Heart right ventricle (tissue), 16 donors: ENCODE results near the gene WASF2. TPM values are rescaled to one million over a fixed set of nuclear protein-coding genes. Genes with fewer than 3 reads are reported as not detected.

ENCODE experiments used
- ATAC-seq, 8 donors: fragments of 200-7000 bp; cut with Tn5 transposase; one replicate each; pipeline ENCODE4 v1.9.1; 2020; ENCODE audit warnings: mild to moderate bottlenecking in 8 of 8, moderate library complexity in 8 of 8, moderate number of reproducible peaks in 1 of 8
- DNase-seq, 2 donors: peaks; one replicate each; pipeline ENCODE4 v3.0.0-alpha.2; 2020
- H3K27ac ChIP-seq, 10 donors: fragments of 200-600 bp; sonication (generic) in 2 of 10; one replicate each; pipeline versions ENCODE4 v1.5.0 to v1.8.0; 2020 to 2022; ENCODE audit warnings: mild to moderate bottlenecking in 3 of 10
- H3K27me3 ChIP-seq, 7 donors: fragments of 200-600 bp; one replicate each; pipeline ENCODE4 v1.8.0; 2021 to 2022; ENCODE audit warnings: mild to moderate bottlenecking in 2 of 7
- H3K36me3 ChIP-seq, 9 donors: fragments of 200-600 bp; sonication (generic) in 1 of 9; one replicate each; pipeline versions ENCODE4 v1.5.0 to v1.8.0; 2020 to 2022; ENCODE audit warnings: mild to moderate bottlenecking in 2 of 9
- H3K4me1 ChIP-seq, 9 donors: fragments of 200-600 bp; sonication (generic) in 1 of 9; one replicate each; pipeline versions ENCODE4 v1.5.0 to v1.8.0; 2020 to 2022; ENCODE audit warnings: mild to moderate bottlenecking in 4 of 9
- H3K4me3 ChIP-seq, 10 donors: fragments of 200-600 bp; sonication (generic) in 2 of 10; one replicate each; pipeline versions ENCODE4 v1.5.0 to v1.8.0; 2020 to 2022; ENCODE audit warnings: mild to moderate bottlenecking in 7 of 10, moderate library complexity in 2 of 10
- H3K9me3 ChIP-seq, 11 donors: fragments of 200-600 bp in 10 of 11; sonication (generic) in 2 of 11; one replicate each; pipeline versions ENCODE4 v1.5.0 to v1.8.0; 2013 to 2022; ENCODE audit warnings: mild to moderate bottlenecking in 2 of 11, control low read depth in 1 of 11, moderate library complexity in 1 of 11
- WGBS, 2 donors: extraction: QIAGEN DNeasy Blood & Tissue Kit; methylation state at CpG; one replicate each; pipeline ENCODE4 v1.1.7; 2013; ENCODE audit warnings: inconsistent platforms in 1 of 2; 5-methylcytosine and 5-hydroxymethylcytosine counted together
- intact Hi-C, 10 donors: fragments of 100-400 bp; cut with DNase I; formaldehyde crosslinking; loops; one replicate each; pipeline versions ENCODE4 v1.11.1 to v1.14.2; 2022
- polyA plus RNA-seq, 2 donors: library from polyadenylated mRNA; stranded (reverse); fragments of 200-250 nt; gene quantifications; one replicate each; pipeline ENCODE4 v1.2.3, GENCODE V29; 2013
- total RNA-seq, 10 donors: library from RNA; stranded (reverse); fragmentation: NEBNext Ultra II Directional in 3 of 10; extraction: Animal tissue kit (Norgen Biotek cat#: 25700) in 3 of 10; gene quantifications; one replicate each; pipeline versions ENCODE4 v1.2.1 to v1.2.4, GENCODE V29; 2021 to 2023
- TF ChIP-seq, protein P1 (sequence below), 9 donors: fragments of 200-600 bp; sonication (generic) in 2 of 9; IDR thresholded peaks; one replicate each; pipeline versions ENCODE4 v1.5.0 to v1.8.0; 2021 to 2022; ENCODE audit warnings: antibody characterized with exemption in 9 of 9, mild to moderate bottlenecking in 5 of 9, moderate library complexity in 1 of 9
- donor health status: Arrhythmogenic right ventricular cardiomyopathy.
- donor health status: ischemic (EF 13 %, LVEDD 7.1; RV severe dilation, severe dysfunction).
- donor health status: healthy with polysubstance abuse.
- donor health status: DM: no; HTN: yes; CAD: no.
- donor health status: DM: no; HTN: no; CAD: no.
- donor health status: ischemic (EF 25% LVEDD 6.9; RV normal size, moderate dysfunction).
- donor health status: ischemic (EF 25% LVEDD 5.7; RV mildly dilated, moderate dysfunction).
- donor health status: healthy.
- donor health status: DM: yes; HTN: yes; CAD: no.
- donor health status: Ischemic cardiomyopathy.
- donor health status: ischemic (EF 35%, LVEDD 5.7; RV mildly dilated, moderate dysfunction).
- donor health status: nonischemic (EF 11% LVEDD 7.7; RV severe dilation, severe dysfunction).
- donor health status: DM: yes; HTN: yes; CAD: no.
- donor health status: PGD.
- donor health status: ischemic (EF 29% LVEDD 5.4; RV normal size, mild dysfunction).
- donor health status: nonischemic (EF 23%, LVEDD 6.1; RV moderate dilation, normal function).

Gene WASF2
- total and polyA plus RNA-seq, 12 donors = 19.6 to 75.4 (median 50.5) TPM

DNA sequence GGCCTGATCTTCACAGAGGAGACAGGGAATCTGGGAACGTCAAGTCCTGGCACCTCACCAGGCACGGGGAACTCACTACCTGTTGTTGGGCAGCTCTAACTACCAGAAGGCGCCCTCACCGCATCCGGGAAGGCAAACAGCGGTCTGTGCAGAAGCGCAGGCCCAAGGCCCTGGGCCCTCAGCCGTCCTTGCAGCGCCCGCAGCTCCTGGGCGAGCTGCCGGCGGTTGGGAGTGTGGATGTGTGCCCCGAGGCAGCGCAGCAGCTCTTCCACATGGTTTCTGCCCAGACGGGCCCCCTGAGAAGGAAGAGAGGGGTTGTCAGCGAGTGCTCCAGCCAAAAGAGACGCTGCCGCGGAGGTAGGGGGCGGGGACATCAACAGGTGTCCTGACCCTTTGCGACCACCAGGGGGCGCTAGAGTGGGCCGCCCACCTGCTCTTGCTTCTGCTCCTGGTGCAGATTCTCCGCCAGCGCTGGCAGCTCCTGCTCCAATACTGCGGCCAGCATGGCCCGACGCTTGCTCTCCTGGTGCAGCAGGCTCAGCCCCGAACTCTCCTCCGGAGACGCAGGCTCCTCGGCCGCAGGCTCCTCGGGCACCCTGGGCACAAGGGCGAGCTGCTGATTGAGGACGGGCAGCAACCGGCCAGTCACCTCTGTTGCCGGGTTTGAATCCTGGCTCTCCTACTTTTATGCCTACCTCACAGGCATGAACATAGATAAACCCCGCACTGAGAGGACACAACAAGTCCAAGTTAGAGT, 132.5 kb downstream of the WASF2 start:
- intact Hi-C loops = loop anchor here in 8 of 10 donors (5.0 to 10.0 kb wide), 2 partner anchors 35 to 53 kb away; partner anchors contain the start of gene GPR3 (in 8 of the 8)
- peak; percentile 69 to 76 for DNase-seq
- no peaks in the 10 kb centered on the region for H3K9me3 ChIP-seq
- H3K27me3 ChIP-seq = no peaks in the 10 kb centered on the region
- TF ChIP-seq, protein P1, sequence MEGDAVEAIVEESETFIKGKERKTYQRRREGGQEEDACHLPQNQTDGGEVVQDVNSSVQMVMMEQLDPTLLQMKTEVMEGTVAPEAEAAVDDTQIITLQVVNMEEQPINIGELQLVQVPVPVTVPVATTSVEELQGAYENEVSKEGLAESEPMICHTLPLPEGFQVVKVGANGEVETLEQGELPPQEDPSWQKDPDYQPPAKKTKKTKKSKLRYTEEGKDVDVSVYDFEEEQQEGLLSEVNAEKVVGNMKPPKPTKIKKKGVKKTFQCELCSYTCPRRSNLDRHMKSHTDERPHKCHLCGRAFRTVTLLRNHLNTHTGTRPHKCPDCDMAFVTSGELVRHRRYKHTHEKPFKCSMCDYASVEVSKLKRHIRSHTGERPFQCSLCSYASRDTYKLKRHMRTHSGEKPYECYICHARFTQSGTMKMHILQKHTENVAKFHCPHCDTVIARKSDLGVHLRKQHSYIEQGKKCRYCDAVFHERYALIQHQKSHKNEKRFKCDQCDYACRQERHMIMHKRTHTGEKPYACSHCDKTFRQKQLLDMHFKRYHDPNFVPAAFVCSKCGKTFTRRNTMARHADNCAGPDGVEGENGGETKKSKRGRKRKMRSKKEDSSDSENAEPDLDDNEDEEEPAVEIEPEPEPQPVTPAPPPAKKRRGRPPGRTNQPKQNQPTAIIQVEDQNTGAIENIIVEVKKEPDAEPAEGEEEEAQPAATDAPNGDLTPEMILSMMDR (IDR thresholded peaks at IDR 0.05) = peak; percentile 94 to 100 (median 98)
- peak overlapping the region in 2 of 10 donors; percentile 21 to 36 for H3K27ac ChIP-seq
- WGBS, 2 donors = 41 to 49% methylated on average over 40 of the region's 40 CpGs
- ATAC-seq = peak; percentile 33 to 87 (median 69)
- peaks cover 0 to 29% (median 10%) of the 10 kb centered on the region in 9 donors for H3K4me1 ChIP-seq
- H3K36me3 ChIP-seq = peaks cover 10 to 100% (median 56%) of the 10 kb centered on the region in 9 donors
- peak overlapping the region in 2 of 10 donors; percentile 15 to 41 for H3K4me3 ChIP-seq

GRCh38 chr1:27356619-27357280, 133.2 kb downstream of the WASF2 start:
- Histone ChIP-seq H3K4me3 (peak overlapping the region in 2 of 10 donors; percentile 15 to 41), H3K36me3 (peaks cover 8 to 93% (median 50%) of the 10 kb centered on the region in 9 donors), H3K4me1 (peaks cover 0 to 29% (median 10%) of the 10 kb centered on the region in 9 donors), H3K9me3 (no peaks in the 10 kb centered on the region), H3K27ac (peak overlapping the region in 2 of 10 donors; percentile 21 to 36), H3K27me3 (no peaks in the 10 kb centered on the region)
- TF ChIP-seq, protein P1 (IDR thresholded peaks at IDR 0.05) = no peak
- ATAC-seq = peak in 1 of 8 donors; percentile 7
- 88 to 91% methylated on average over 37 of the region's 37 CpGs for WGBS, 2 donors
- intact Hi-C loops = loop anchor here in 8 of 10 donors (5.0 to 10.0 kb wide), 2 partner anchors 36 to 52 kb away; partner anchors contain the start of gene GPR3 (in 8 of the 8)
- no peak for DNase-seq

DNA sequence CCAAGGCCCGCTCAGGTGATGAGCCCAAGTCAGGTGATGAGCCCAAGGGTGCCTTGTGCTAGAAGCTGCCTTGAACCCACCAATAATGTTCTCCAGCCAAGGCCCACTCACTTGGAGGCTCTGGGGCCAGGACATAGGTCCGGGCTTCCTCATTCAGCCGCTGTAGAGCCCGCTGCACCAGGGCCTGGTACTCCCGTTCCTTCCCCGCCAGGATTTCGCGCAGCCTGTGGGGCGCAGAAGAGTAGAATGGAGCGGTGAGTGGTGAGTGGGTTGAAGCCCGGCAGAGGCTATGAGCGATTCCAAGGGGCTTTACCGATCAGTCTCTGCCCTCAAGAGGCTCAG, 133.7 kb downstream of the WASF2 start:
- ATAC-seq (no peak), DNase-seq (no peak)
- Histone ChIP-seq H3K4me1 (peaks cover under 1 to 32% (median 10%) of the 10 kb centered on the region in 9 donors), H3K9me3 (no peaks in the 10 kb centered on the region), H3K36me3 (peaks cover 6 to 88% (median 45%) of the 10 kb centered on the region in 9 donors), H3K27me3 (no peaks in the 10 kb centered on the region), H3K27ac (peak overlapping the region in 1 of 10 donors; percentile 36), H3K4me3 (no peak overlapping the region)
- WGBS, 2 donors = 95 to 96% methylated on average over 13 of the region's 13 CpGs
- TF ChIP-seq, protein P1 (IDR thresholded peaks at IDR 0.05) = no peak
- intact Hi-C loops = loop anchor here in 8 of 10 donors (5.0 to 10.0 kb wide), 2 partner anchors 36 to 51 kb away; partner anchors contain the start of gene GPR3 (in 8 of the 8)

DNA sequence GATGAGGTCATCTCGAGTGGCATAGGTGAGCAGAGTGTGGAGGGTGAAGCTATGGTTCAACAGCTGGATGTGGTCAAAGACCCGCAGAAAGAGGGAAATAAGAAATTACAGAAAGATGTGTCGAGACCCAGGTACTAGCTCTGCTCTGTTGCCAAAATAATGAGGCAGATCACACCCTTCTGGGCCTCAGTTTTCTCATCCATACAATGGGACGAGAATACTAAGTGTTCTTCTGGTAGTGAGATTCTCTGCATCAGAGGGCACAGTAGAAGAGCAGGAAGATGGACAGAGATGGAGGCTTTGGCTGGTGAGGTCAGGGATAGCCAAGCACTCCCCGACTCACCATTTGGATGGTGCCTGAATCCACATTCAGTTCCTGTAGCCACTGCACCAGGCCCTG, 134.3 kb downstream of the WASF2 start:
- ATAC-seq (no peak), DNase-seq (no peak)
- intact Hi-C loops = loop anchor here in 8 of 10 donors (5.0 to 10.0 kb wide), 2 partner anchors 37 to 51 kb away; partner anchors contain the start of gene GPR3 (in 8 of the 8)
- H3K27me3 ChIP-seq = no peaks in the 10 kb centered on the region
- TF ChIP-seq, protein P1 (IDR thresholded peaks at IDR 0.05) = no peak
- 95 to 97% methylated on average over 5 of the region's 5 CpGs for WGBS, 2 donors
- H3K4me3 ChIP-seq = no peak overlapping the region
- H3K27ac ChIP-seq = no peak overlapping the region
- H3K9me3 ChIP-seq = no peaks in the 10 kb centered on the region
- H3K36me3 ChIP-seq = peaks cover 6 to 82% (median 40%) of the 10 kb centered on the region in 9 donors
- H3K4me1 ChIP-seq = peaks cover 6 to 34% (median 15%) of the 10 kb centered on the region in 9 donors
